GM21529 (cell line): Measurements from ENCODE around the gene HOXB13.

Experiments used
- ATAC-seq: cut with Tn5 transposase; IDR thresholded peaks from one replicate; pipeline ENCODE4 v1.9.1; 2021; ENCODE audit not compliant: unreplicated experiment

Gene HOXB13

DNA sequence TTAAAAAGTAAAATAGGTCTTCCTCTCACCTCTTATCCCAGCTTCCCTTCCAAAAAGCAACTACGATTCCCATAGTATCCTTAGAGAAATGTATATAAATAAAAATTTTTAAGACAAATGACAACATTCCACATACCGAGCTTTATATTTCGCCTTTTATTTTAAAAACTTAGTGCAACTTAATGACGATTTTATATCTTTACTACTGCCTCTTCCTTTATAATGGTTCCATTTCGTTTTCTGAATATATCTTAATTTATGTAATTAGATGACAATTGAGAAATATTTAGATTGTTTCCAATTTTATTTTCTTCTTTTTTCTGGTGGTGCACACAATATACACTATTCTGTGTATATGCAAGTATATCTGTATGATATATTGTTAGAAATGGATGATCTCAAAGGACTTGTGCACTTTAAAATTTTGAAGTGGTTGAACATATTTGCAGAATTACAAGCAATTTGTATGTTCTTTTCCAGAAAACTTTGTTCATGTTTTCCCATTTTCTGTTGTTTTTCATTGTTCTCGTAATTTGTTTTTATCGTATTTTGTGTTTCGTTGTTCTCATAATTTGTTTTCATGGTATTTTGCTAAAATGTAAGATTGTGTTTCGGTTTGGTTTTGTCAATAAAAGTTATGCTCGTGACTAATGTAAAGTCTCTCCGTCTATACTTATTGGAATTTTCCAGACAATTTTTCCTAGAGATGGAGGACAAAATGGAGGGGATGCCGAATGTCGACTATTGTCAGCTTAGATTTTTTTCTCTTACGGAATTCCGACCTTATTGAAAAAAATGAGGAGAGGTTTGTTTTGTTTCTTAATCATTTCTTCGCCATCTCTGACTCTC, 20.4 kb upstream of the HOXB13 start:
- no peak for ATAC-seq

DNA sequence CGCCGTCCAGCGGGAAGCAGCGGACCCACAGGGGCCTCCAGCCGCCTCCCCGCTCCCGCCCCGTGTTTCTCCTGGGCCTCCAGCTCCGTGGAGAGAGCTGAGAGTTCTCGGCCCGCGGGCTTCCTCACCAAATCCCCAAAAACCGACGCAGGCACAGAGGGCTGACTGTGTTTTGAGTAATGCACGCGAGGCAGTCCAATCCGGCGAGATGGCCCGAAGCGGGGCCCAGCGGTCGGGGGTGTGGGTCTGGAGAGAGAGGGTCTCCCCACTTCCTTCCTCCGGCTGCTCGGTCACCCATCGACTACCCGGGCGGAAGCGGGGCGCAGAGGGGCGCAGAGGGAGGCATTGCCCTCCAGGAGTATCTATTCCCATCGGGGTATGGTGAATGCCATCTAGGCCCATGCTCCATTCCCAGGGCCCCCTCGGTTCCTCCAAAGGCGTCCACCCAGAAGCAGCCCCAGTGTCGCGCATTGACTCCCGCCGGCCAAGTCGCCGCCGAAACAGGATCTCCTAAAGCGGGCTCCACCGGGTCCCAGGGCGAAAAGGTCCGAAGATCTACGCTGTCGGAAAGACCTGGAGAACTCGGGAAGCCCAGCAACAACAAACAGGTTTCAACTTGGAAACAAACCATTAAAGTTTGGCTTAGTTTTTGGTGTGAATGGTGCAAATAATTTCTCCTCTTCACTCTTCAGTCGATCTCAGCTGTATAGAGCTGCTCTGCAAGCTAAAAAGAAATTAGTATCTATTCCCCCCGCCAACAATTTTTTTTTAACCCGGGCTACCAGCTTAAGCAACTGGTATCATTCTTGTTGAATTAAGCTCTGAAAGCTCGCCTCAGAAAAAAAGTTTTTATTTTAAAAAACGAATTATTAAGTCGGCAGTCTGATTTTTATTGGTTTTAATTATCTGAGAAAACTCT, 19.2 kb upstream of the HOXB13 start:
- no peak for ATAC-seq

DNA sequence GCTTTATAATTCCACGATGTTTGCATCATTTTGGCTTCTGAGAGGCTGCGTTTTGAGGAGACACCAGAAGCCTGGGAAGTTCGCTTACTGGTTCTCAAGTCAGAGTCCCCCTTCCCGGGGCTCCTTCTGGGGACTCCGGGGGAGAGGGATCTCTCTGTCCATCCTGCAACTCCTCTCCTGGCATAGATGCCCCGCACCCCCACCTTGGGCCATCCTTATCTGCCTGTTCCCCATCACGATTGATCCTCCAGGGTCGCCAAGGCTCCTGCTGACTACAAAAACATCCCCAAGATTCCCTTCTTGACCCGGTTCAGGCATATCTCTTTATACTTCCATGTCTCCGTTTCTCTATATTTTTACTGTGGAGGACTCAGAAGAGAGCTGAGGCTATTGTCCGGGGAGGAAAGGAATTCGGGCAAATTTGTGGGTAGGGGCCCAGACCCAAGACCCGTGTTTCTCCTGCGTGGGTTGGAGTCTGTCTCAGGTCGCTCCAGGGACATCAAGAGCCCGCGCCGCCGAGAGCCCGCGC, 18.4 kb upstream of the HOXB13 start:
- ATAC-seq, result no peak

DNA sequence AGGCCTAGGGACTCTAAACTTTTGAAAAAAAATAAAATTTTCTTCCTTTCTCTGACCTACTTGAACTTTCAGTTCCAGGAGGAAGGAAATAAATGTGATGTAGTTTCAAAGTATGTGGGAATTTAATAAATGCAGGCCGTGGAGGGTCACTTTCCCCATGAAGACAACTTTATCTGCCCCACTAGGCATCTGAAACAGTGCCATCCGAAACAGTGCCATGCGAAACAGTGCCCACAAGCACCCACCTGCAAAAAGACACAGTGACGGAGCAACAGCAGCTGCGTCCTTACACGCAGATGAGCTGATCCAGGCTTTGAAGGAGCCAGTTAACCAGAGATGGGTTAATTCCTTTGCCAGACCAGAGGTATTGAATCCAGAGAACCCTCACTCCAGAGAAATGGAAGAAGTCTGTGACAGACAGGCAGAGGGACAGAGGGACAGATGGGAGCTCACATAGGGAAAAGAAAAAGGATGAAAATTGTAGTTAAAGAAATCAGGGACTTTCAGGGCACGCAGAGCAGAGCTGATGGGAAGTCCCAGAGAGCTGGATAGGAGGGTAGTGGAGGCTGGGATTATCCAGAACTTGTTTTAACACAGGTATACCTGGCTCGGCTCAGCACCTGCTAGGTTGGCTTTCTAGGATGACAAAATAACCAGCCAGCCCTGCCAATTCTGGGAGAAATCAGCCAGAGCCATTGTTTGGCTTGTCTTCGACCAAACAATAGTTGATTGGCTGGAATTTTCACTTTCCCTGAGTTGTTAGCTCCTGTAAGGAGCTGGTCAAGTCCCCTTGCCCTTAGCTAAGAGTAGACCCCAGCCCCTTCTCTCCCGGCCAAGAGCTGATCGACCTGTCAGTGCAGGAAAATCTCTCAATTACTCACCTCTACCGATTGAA, 17.1 kb upstream of the HOXB13 start:
- ATAC-seq, result no peak

DNA sequence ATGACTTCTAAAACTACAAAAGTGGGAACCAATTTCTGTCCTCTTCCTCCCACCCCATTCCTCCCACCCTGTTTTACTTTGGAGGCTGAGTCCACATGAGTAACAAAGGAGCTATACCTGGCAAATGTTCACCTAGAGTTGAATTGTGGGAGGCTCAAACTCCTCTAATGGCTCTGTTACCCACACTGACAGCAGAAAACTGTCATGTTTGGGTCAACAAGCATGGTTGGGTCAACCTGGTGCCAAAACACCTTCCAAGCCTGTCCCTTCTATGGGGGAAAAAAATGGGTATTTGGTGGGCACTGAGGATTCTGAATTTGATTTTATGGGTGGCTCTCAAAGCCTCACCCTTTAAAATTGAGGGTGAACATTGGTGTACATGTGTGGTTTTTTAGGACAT, 12.0 kb upstream of the HOXB13 start:
- ATAC-seq, result no peak

- ATAC-seq, result no peak
Measured at GRCh38 chr17:48738803-48739526, 10.4 kb upstream of the HOXB13 start.

DNA sequence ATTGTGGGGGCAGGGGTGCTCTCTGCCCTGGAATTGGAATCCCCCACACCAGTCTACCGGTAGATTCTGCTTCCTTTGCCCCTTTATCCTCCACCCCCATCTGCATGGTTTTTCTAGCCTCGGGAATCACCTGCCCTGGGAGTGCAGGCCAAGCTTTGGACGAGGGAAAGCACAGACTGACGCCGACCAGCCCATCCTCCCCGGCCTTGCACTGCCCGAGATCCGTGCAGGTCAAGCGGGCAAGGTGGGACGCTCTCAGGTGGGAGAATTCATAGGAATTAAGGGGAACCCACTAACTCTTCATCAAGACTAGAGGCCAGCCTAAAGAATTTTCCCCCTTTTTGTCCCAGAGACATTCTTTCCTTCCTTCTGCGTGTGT, 9.9 kb upstream of the HOXB13 start:
- ATAC-seq, result no peak

DNA sequence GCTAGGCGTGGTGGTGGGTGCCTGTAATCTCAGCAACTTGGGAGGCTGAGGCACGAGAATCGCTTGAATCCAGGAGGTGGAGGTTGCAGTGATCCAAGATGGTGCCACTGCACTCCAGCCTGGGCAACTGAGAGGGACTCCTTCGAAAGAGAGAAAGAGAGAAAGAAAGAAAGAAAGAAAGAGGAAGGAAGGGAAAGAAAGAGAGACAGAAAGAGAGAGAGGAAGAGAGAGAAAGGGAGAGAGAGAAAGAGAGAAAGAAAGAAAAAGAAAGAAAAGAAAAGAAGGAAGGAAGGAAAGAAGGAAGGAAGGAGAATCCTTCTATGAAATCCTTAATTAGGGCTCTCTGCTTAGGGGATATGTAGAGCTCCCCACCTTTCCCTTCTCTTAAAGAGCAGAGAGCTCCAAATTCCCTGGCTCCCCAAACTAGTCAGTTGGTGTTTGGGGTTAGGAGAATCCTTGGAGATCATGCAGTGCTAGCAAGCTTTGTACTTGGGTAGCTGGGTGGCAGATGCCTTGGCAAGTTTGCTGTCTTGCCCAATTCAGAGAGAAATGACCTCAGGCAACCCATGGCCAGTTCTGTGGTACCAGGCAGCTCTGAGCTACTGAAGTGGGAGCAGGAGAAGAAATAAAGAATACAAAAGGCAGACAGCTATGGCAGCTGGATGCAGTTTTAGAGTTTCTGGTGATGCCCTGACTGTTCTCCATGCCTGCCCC, 8.9 kb upstream of the HOXB13 start:
- ATAC-seq, result no peak

GRCh38 chr17:48735062-48735351, 6.5 kb upstream of the HOXB13 start:
- ATAC-seq, result no peak

- ATAC-seq, result no peak
Measured at GRCh38 chr17:48734333-48735061, 5.9 kb upstream of the HOXB13 start.

DNA sequence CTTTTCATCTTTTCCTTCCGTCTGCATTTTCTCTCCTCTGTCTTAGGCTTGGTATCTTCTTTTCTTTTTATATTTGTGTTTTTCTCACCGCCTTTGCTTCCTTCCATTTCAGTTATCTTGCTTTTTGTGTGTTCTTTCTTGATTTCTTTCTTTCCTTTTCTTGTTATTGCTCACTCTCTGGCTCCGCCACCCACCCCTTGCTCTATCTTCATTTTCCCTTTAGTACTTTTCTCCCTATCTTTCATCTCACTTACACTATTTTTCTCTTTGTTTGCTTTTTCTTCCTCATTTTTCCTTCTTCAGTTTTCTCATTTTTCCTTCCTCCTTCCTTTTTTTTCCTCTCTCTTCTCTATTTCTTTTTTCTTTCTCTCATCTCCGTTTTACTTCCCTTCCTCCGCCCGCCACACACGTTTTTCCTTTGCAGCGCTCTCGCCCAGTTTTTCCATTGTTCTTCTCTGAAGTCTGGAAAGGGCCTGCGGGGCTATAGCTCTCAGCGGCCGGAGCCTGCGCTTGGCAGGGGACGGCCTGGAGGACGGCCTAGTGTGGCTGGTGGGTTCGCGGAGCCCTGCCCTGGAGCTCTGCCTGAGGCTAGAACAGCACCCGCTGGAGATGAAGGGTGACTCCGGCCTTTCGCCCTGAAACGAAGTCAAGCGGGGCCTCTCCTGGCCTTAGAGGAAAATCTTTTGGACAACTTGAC, 5.2 kb upstream of the HOXB13 start:
- no peak for ATAC-seq

- ATAC-seq, result no peak
Measured at GRCh38 chr17:48732688-48733629, 4.4 kb upstream of the HOXB13 start.

DNA sequence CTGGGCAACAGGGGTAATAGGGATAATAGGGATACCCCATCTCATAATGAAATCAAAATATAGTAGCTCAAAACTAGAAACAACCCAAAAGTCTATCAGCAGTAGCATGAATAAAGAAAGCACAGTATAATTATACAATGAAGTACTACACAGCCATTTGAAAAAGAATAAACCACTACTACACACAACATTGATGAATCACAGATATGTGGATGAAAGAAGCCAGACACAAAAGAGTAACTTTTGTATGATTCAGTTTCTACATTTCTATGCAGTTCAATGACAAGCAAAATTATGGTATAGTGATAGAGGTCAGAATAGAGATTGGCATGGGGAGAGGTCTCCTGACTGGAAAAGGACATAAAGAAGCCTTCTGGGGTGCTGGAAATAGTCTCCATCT, 2.8 kb upstream of the HOXB13 start:
- no peak for ATAC-seq

DNA sequence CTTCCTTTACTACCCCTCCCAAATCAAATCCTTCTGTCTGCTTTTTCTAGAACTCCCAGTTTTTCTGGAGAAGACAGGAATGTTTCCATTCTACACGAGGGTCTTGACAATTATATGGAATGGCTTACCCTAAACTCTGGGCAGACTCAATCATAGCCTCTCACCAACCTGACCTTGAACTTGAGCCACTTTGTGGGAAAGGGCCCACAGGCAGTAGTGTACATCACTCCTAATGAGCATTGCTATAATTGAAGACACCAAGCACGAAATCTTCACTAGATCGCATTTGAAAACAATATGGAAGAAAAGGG, 1.6 kb upstream of the HOXB13 start:
- no peak for ATAC-seq

DNA sequence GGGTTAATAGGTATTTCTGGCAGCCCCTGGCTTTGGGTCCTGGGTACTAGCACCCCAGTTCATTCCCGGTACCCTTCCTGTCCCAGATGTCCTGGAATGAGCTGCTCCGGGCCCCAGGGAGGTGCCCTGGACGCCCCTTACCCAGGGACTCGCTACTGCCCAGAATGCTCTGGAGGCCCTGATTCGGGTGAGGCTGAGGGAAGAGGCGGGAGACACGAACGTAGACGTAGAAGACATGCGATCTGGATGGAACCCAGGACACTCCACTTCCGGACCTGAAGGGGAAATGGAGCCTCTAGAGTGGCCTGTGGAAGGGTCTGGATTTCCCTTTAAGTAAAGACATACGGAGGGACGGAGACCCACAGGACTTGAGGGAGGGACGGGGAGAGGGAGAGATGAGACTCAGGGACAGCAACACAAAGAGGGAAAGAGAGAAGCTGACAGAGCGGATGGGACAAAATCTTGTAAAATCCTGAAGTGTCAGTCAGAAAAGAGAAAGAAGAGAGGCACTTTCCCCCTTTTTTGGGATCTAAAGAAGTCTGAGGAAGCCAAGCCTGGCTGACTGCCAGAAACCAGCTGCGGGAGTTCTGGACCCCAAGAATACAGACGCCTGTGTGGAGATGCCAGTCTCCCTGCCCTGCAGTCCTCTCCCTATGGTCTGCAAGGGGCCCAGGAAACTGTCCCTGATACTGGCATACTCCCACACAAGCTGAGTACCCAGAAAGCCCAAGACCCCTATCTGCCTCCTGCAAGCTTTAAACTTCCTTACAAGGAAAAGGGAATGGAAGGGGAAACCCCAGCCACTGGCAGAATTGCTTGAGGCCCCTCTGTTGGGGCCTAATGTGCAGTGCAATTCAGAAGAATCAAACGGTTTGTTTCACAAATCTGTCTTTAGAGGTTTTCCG, 1.0 kb upstream of the HOXB13 start:
- ATAC-seq, result no peak

- ATAC-seq, result no peak
Measured at GRCh38 chr17:48727415-48728175, 955 bp downstream of the HOXB13 start.
